ENCODE results near the gene AKR1B15.

Gene AKR1B15

DNA sequence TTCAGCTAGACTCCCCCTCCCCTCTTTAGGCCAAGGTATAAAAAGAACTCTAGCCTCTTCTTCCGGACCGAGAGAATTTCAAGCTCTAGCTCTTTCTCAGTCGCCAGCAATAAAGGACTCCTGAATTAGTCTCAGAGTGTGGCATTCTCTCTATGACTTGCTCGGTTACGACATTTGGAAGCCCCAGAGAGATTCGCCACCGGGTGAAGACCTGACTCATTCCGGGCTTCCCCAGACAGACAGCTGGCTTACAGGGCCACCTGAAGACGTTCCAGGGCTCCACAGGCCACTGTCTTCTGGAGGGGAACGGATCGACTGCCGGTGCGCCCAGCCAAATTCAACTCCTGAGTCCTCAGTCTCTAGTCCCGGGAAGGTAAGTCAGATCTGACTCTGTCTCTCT, at the start of gene AKR1B15:
Gene AKR1B15, plus strand, starts transcription at position 234 of the 400 bp plus-strand sequence. CDS start 15,510 bp downstream, outside the sequence.
- Mint-ChIP-seq H3K36me3 (ENCODE audit: low read depth) (no peaks in the 10 kb centered on the region), H3K9me3 (no peaks in the 10 kb centered on the region), H3K27me3 (peaks cover 16% of the 10 kb centered on the region), H3K4me1 (ENCODE audit: low read depth) (peaks cover 4% of the 10 kb centered on the region), H3K27ac (no peak within 1 kb of the TSS), H3K4me3 (no peak within 1 kb of the TSS)
- intact Hi-C loops (cut with micrococcal nuclease), result loop anchor here (5.0 to 10.0 kb wide), 2 partner anchors 58 to 114 kb away; no protein-coding TSS in a partner anchor

DNA sequence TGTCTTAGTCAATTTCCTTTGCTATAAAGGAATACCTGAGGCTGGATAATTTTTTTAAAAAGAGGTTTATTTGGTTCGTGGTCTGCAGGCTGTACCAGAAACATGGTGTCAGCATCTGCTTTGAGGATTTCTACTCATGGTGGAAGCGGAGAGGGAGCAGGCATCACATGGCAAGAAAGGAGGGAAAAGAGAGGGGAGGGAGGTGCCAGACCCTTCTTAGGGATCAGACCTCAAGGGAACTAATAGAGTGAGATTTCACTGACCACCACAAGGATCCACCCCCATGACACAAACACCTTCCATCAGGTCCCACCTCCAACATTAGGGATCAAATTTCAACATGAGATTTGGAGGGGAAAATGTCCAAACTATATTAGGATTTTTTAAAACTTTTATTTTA, 48.5 kb upstream of the AKR1B15 start:
- Mint-ChIP-seq H3K4me3 (no peak overlapping the region), H3K9me3 (no peaks in the 10 kb centered on the region), H3K27me3 (no peaks in the 10 kb centered on the region), H3K4me1 (ENCODE audit: low read depth) (peaks cover 13% of the 10 kb centered on the region), H3K27ac (no peak overlapping the region), H3K36me3 (ENCODE audit: low read depth) (no peaks in the 10 kb centered on the region)
- intact Hi-C loops (cut with micrococcal nuclease), result no loop called here

DNA sequence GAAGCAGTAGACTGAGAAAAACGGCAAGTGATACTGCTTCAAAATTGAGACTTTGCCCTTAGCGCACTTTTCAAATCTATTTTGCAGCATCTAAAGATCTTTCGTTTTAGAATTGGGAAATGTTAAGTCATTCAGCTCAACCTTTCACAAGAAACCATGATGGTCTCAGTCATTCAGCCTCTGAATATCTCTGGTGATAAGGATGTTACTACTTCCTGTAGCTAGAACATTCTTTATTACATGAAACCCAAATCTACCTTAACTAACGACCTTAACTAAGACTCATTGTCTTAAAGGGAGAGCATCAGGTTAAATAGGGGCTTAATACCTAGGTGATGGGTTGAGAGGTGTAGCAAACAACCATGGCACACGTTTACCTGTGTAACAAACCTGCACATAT, 47.9 kb upstream of the AKR1B15 start:
- no peaks in the 10 kb centered on the region for H3K27me3 Mint-ChIP-seq
- intact Hi-C loops (cut with micrococcal nuclease), result no loop called here
- no peaks in the 10 kb centered on the region for H3K36me3 Mint-ChIP-seq (ENCODE audit: low read depth)
- H3K4me1 Mint-ChIP-seq (ENCODE audit: low read depth), result peaks cover 13% of the 10 kb centered on the region
- no peak overlapping the region for H3K27ac Mint-ChIP-seq
- no peaks in the 10 kb centered on the region for H3K9me3 Mint-ChIP-seq
- H3K4me3 Mint-ChIP-seq, result no peak overlapping the region

DNA sequence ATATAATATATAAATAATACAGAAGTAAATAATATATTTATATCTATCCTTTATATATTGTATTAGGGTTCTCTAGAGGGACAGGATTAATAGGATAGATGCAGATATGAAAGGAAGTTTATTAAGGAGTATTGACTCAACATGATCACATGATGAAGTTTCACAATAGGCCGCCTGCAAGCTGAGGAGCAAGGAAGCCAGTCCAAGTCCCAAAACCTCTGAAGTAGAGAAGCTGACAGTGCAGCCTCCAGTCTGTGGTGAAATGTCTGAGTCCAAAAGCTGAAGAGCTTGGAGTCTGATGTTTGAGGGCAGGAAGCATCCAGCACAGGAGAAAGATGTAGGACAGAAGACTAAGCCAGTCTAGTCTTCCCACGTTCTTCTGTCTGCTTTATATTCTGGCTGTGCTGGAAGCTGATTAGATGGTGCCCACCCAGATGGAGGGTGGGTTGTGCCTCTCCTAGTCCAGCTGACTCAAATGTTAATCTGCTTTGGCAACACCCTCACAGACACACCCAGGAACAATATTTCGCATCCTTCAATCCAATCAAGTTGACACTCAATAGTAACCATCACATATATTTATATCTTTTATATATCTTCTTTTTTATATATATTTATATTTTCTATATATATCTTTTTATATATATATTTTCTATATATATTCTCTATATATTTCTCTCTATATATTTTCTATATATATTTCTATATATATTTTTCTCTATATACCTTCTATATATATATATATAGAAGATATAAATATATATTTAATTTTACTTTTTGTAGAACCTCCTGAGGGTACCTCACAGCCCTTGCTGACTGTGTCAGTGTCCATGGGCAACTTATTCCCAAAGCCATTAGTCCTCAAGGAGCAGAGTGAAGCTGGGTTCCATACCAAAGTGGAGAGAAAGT, 46.2 kb upstream of the AKR1B15 start:
- Mint-ChIP-seq H3K27me3 (no peaks in the 10 kb centered on the region), H3K4me3 (no peak overlapping the region), H3K27ac (peak overlapping the region; percentile 75), H3K9me3 (no peaks in the 10 kb centered on the region), H3K36me3 (ENCODE audit: low read depth) (no peaks in the 10 kb centered on the region), H3K4me1 (ENCODE audit: low read depth) (peaks cover 13% of the 10 kb centered on the region)
- intact Hi-C loops (cut with micrococcal nuclease), result no loop called here

DNA sequence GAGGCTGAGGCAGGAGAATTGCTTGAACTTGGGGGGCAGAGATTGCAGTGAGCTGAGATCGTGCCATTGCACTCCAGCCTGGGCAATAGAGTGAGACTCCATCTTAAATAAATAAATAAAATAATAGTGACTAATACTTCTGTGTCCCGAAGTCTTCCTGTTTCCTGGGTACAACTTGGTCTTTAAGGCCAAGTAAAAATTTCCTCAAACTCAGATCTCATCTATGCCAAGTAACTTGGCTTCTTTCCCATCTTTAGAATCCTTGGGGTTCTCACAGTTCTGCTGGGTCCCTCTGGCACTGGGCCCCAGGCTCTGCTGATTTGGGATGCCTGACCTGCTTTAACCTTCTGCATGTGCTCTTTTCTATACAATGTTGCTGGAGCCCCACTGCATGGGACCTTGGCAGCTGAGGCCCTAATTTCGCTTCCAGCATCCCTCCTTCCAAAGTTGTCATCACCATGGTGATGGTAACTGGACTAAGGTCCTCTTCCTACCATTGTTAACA, 44.2 kb upstream of the AKR1B15 start:
- Mint-ChIP-seq H3K27me3 (no peaks in the 10 kb centered on the region), H3K9me3 (no peaks in the 10 kb centered on the region), H3K4me1 (ENCODE audit: low read depth) (peaks cover 13% of the 10 kb centered on the region), H3K27ac (no peak overlapping the region), H3K36me3 (ENCODE audit: low read depth) (no peaks in the 10 kb centered on the region), H3K4me3 (no peak overlapping the region)
- intact Hi-C loops (cut with micrococcal nuclease), result no loop called here

DNA sequence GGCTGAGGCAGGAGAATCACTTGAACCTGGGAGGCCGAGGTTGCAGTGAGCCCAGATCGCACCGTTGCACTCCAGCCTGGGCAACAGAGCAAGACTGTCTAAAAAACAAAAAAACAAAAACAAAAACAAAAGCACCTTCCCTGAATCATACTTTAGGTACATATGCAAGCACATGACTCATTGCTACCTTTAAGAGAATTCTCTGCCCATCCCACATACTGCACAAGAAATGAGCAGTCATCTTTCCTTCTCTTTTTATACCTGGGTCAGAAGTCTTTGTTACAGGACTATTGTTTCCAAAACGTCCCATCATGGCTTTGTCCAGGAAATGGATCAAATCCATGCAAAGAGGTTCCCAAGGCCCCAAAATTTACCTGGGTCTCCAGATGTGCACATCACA, 43.1 kb upstream of the AKR1B15 start:
- Mint-ChIP-seq H3K27me3 (no peaks in the 10 kb centered on the region), H3K27ac (no peak overlapping the region), H3K9me3 (no peaks in the 10 kb centered on the region), H3K4me1 (ENCODE audit: low read depth) (peaks cover 13% of the 10 kb centered on the region), H3K36me3 (ENCODE audit: low read depth) (no peaks in the 10 kb centered on the region), H3K4me3 (no peak overlapping the region)
- intact Hi-C loops (cut with micrococcal nuclease), result no loop called here

DNA sequence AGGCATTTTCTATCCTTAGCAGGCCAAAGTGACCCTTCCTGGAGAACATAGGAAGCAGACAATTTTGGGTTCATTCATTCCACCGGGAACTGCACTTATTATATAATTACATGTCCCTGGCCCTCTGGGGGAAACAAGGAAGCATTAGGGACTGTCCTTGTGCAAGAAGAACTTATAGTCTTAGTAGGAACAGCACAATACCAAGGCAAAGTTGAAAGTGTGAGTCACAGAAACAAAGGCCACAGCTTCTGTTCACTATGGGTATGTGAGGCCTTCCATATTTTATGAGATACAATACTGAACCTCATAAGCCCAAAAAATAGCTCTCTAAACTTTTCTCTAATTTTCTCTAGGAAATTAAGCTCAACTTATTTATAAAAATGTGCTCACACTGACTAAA, 39.9 kb upstream of the AKR1B15 start:
- peaks cover 5% of the 10 kb centered on the region for H3K27me3 Mint-ChIP-seq
- no peaks in the 10 kb centered on the region for H3K9me3 Mint-ChIP-seq
- H3K4me3 Mint-ChIP-seq, result no peak overlapping the region
- H3K4me1 Mint-ChIP-seq (ENCODE audit: low read depth), result no peaks in the 10 kb centered on the region
- H3K27ac Mint-ChIP-seq, result no peak overlapping the region
- intact Hi-C loops (cut with micrococcal nuclease), result no loop called here
- H3K36me3 Mint-ChIP-seq (ENCODE audit: low read depth), result no peaks in the 10 kb centered on the region

DNA sequence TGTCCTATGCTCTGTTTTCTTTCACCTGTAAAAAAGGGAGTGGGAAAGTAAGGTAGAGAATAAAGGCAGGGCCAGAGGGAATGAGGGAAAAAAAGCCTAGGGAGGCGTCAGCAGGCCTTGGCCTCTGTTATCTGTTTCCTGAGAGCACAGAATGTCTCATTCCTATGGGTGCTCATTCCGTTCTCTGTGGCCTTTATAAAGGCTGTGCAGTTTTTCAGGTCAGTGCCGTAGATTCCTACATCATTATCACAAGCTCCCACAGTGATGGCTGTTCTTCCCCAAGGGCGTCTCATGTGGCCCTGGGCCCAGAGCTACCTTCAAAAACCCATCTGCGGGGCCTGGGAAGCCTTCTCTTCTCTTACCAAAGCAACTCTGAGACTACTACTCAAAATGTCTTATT, 38.3 kb upstream of the AKR1B15 start:
- Mint-ChIP-seq H3K9me3 (no peaks in the 10 kb centered on the region), H3K4me1 (ENCODE audit: low read depth) (peaks cover 5% of the 10 kb centered on the region), H3K27me3 (peaks cover 7% of the 10 kb centered on the region), H3K4me3 (no peak overlapping the region), H3K27ac (no peak overlapping the region), H3K36me3 (ENCODE audit: low read depth) (no peaks in the 10 kb centered on the region)
- intact Hi-C loops (cut with micrococcal nuclease), result loop anchor here (5.0 kb wide), 1 partner anchor 442 kb away; no protein-coding TSS in a partner anchor

DNA sequence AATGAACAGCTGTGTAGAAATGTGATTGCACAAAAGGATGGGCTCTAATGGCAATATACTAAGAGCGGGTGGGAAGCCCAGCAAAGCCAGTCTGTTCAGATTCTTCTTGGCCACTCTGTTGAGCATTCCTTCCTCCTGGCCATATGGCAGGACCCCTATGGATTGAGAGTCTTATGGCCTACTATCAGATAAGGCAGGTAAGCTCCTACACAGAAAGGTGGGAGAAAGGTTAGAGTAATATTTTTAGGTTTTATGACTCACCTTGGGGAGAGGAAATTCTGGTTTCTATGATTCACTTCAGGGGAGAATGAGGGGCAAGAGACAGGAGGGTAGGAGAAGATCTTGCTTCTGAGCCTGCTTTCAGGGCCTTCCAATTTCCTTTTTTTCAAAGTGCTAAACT, 36.6 kb upstream of the AKR1B15 start:
- Mint-ChIP-seq H3K27me3 (peaks cover 11% of the 10 kb centered on the region), H3K9me3 (no peaks in the 10 kb centered on the region), H3K4me3 (no peak overlapping the region), H3K4me1 (ENCODE audit: low read depth) (peaks cover 5% of the 10 kb centered on the region), H3K27ac (no peak overlapping the region), H3K36me3 (ENCODE audit: low read depth) (no peaks in the 10 kb centered on the region)
- intact Hi-C loops (cut with micrococcal nuclease), result loop anchor here (2.0 to 5.0 kb wide), 2 partner anchors 53 to 440 kb away; partner anchors contain the start of gene AKR1B1

DNA sequence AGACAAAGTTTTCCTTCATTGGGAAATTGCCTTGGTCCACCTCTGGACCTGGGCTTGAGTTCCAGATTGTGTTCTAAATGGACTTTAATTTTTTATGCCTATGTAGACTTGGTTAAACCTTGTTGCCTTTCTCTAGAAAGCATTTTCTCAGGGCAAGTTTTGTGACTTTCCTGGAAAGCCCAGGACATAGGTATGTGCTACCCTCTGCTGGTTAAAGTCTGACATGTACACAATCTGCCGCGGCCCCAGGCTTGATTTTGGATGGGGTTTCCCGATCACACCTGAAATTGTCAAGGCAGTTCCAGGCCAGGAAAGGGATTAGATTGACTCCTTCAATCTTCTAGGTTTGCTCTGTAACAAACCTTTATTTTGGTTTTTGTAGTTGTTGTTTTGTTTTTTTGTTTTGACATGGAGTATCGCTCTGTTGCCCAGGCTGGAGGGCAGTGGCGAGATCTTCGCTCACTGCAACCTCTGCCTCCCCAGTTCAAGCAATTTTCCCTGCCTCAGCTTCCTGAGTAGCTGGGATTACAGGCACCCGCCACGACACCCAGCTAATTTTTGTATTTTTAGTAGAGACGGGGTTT, 35.6 kb upstream of the AKR1B15 start:
- Mint-ChIP-seq H3K4me1 (ENCODE audit: low read depth) (peaks cover 5% of the 10 kb centered on the region), H3K27ac (no peak overlapping the region), H3K36me3 (ENCODE audit: low read depth) (no peaks in the 10 kb centered on the region), H3K27me3 (peaks cover 11% of the 10 kb centered on the region), H3K4me3 (no peak overlapping the region), H3K9me3 (no peaks in the 10 kb centered on the region)
- intact Hi-C loops (cut with micrococcal nuclease), result loop anchor here (1.0 to 5.0 kb wide), 3 partner anchors 54 to 439 kb away; partner anchors contain the start of gene AKR1B1

DNA sequence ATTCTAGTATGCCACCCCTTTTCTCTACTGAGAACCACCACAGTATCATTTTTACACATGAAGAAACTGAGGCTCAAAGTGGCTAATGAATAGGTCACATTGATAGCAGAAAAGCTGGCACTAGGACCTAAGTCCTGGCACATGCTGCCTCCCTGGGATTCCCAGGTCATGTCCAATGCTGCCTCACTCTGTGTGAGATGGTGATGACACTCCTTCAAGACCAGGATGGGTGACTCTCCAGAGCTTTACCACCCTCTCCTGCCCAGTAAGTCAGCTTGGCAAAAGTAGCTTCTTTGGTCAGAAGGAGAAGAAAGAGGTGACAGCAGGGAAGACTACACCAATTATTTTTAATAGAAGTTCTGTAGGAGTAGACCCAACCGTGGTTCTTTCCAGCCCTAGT, 34.8 kb upstream of the AKR1B15 start:
- no peaks in the 10 kb centered on the region for H3K36me3 Mint-ChIP-seq (ENCODE audit: low read depth)
- no peak overlapping the region for H3K4me3 Mint-ChIP-seq
- peaks cover 5% of the 10 kb centered on the region for H3K4me1 Mint-ChIP-seq (ENCODE audit: low read depth)
- intact Hi-C loops (cut with micrococcal nuclease), result loop anchor here (1.0 to 5.0 kb wide), 2 partner anchors 92 to 438 kb away; no protein-coding TSS in a partner anchor
- H3K9me3 Mint-ChIP-seq, result no peaks in the 10 kb centered on the region
- H3K27ac Mint-ChIP-seq, result no peak overlapping the region
- H3K27me3 Mint-ChIP-seq, result peaks cover 11% of the 10 kb centered on the region

DNA sequence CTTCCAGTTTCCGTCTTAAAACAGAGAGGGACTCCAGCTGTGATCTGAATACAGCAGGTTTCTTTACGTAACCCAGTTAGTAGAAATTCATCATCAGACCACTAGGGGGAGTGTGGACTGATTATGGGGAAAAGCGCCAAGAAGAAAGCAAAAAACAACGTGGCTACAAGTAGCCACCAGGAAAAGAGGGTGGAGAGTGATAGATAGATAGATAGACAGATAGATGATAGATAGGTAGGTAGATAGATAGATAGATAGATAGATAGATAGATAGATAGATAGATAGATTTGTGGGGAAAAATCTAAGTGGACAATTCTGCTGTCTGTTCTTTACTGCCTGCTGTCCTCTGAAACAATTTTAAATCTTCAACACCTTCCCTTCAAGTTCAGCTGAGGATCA, 34.2 kb upstream of the AKR1B15 start:
- Mint-ChIP-seq H3K27me3 (peaks cover 11% of the 10 kb centered on the region), H3K9me3 (no peaks in the 10 kb centered on the region), H3K27ac (no peak overlapping the region), H3K36me3 (ENCODE audit: low read depth) (no peaks in the 10 kb centered on the region), H3K4me1 (ENCODE audit: low read depth) (peaks cover 5% of the 10 kb centered on the region), H3K4me3 (no peak overlapping the region)
- intact Hi-C loops (cut with micrococcal nuclease), result loop anchor here (1.0 to 5.0 kb wide), 2 partner anchors 92 to 438 kb away; no protein-coding TSS in a partner anchor

DNA sequence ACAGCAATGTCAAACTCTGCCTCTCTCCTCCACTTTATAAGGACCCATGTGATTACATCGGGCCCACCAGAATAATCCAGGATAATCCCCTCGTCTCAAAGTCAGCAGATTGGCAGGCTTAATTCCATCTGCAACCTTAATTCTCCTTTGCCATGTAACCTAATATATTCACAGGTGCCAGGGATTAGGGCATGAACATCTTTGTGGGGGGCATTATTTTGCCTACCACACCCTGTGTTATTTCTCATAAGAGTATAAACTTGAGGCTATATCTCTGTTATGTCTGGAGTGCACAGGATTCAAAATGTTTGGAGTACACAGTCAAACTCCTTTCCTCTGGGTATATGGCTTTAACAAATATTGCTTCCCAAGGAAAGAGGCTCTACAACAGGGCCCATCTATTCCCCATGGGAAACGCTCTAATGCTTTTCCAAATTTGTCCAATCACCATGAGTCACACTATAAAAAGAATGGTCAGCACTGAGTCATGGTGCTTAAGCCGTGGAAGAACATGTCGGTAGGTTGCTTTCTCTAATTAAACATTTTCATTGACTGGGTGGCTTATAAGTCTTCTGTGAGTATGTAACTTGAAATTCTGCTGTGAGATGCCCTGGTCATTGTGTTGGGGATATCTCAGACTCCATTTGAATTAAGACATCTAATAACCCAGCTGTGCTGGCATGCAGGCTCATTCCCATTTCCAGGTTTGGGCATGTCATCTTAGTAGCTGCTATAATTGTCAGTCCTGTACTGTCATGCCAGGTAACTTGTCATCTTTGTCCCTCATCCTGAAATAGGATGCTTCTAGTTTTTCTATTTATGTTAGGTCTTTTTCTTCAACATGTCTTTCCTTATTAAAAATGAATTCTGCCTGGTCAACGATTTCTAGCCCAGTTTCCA, 33.1 kb upstream of the AKR1B15 start:
- Mint-ChIP-seq H3K9me3 (no peaks in the 10 kb centered on the region), H3K27me3 (peaks cover 11% of the 10 kb centered on the region), H3K27ac (no peak overlapping the region), H3K4me1 (ENCODE audit: low read depth) (peaks cover 5% of the 10 kb centered on the region), H3K36me3 (ENCODE audit: low read depth) (no peaks in the 10 kb centered on the region), H3K4me3 (no peak overlapping the region)
- intact Hi-C loops (cut with micrococcal nuclease), result no loop called here
